OCI-LY7 (cell line): ENCODE data around the gene DAZAP1.

Source experiments
- EZH2phosphoT487 ChIP-seq: fragments of 200-600 bp; sonication (generic); IDR thresholded peaks from 2 replicates; pipeline ENCODE4 v1.6.1; 2018; ENCODE audit warnings: low read depth, borderline replicate concordance, mild to moderate bottlenecking, mixed run types, antibody characterized with exemption, low read length, moderate library complexity, mixed read lengths
- TF ChIP-seq, protein P1 (sequence below): fragments of 200-600 bp; sonication (generic); conservative IDR thresholded peaks from 2 replicates; pipeline ENCODE4 v1.5.1; 2014; ENCODE audit warnings: mild to moderate bottlenecking, antibody characterized with exemption, low read length, moderate library complexity, mixed read lengths

DNA sequence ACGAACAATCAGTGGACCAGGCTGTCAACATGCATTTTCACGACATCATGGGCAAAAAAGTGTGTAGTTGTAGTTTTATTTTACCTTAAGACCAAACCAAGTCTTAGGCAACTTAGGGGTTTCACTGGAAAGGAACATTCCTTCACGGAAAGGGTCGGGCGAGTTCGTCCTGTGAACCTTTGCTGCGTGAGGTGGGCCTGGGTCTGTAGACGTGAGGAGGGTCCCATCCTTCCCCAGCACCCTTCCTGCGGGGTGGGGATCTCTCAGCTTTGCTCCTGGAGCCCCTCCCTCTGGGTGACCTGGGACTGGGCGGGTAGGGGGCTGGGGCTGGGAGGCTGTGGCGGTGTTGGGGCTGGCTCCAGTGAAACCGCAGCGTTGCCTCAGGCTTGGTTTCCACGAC lies 18.5 kb downstream of the DAZAP1 start:
- TF ChIP-seq, protein P1, sequence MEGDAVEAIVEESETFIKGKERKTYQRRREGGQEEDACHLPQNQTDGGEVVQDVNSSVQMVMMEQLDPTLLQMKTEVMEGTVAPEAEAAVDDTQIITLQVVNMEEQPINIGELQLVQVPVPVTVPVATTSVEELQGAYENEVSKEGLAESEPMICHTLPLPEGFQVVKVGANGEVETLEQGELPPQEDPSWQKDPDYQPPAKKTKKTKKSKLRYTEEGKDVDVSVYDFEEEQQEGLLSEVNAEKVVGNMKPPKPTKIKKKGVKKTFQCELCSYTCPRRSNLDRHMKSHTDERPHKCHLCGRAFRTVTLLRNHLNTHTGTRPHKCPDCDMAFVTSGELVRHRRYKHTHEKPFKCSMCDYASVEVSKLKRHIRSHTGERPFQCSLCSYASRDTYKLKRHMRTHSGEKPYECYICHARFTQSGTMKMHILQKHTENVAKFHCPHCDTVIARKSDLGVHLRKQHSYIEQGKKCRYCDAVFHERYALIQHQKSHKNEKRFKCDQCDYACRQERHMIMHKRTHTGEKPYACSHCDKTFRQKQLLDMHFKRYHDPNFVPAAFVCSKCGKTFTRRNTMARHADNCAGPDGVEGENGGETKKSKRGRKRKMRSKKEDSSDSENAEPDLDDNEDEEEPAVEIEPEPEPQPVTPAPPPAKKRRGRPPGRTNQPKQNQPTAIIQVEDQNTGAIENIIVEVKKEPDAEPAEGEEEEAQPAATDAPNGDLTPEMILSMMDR, result no peak
- TF ChIP-seq EZH2phosphoT487, result no peak
